ENCODE data around the gene GPR152.

The GPR152 gene

GRCh38 chr11:67452141-67452952, at the start of gene GPR152:
GPR152 (minus strand) TSS chr11:67452729; CDS start chr11:67452724, 5 bp downstream.
- TF ChIP-seq CTCF (IDR thresholded peaks at IDR 0.05; ENCODE audit: low read depth, low read length), result no peak
- no peak for DNase-seq (ENCODE audit: low read depth in 2 of 2)
- H3K4me3 ChIP-seq (replicated peaks in 1 of 2; ENCODE audit: low read depth in 2 of 2, low read length in 2 of 2), result no peak within 1 kb of the TSS

DNA sequence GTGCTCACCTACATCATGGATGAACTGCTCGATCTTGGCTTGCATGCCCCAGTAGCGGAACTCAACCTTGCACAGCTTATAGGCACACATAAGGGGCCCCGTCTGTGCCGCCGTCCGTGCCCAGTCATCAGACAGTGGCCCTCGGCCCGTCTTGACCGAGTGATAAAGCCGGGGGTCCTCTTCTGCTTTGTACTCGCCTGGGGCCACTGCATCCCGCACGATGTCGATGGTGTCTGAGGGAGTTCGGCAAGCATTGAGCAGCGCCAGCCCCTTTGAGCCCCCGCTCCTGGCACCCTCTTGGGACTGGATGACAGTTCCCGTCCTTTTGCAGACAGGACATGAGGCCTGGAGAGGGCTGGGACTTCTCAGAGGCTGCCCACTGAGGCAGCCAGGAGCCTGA, 49.3 kb upstream of the GPR152 start:
- H3K4me3 ChIP-seq (replicated peaks in 1 of 2; ENCODE audit: low read depth in 2 of 2, low read length in 2 of 2), result no peak overlapping the region
- no peak for TF ChIP-seq CTCF (IDR thresholded peaks at IDR 0.05; ENCODE audit: low read depth, low read length)
- no peak for DNase-seq (ENCODE audit: low read depth in 2 of 2)

DNA sequence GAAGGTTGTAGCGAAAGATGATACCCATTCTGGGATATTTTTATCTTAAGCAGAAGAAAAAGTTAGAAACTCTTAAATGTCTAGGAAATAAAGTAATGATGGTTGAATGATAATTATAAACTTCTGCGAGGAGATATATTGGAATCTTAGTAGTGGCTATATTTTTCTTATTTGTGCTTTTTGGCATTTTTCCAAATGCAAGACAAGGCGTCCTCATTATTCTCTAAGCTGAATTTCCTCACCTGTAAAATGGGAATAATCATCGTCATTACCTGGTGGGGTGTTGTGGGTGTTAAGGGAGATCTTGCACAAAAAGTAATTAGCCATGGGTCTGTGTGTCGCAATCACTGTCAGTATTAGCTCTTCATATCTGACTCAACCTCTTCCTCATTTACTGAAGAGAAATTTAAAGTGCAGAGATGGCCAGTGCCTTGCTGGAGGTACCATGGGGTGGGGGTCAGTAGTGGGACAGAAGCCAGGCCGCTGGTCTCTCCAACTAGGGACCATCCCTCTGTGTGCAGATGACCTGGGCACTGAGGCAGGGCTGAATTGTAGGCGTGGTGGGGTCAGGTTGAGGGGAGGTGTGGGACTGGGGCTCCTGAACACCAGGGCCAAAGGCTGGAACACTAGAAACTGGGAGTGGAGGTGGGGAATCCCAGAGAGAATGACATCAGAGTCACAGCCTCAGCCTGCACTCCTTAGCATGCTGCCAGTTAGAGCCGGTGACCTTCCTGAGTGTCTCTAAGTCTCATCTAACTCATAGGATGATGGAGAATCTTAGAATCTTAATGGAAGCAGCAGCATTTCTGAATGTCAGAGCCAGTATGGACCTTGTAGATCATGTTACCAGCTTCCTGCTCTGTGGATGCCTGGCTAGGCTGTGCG, 48.5 kb upstream of the GPR152 start:
- TF ChIP-seq CTCF (IDR thresholded peaks at IDR 0.05; ENCODE audit: low read depth, low read length), result no peak
- no peak overlapping the region for H3K4me3 ChIP-seq (replicated peaks in 1 of 2; ENCODE audit: low read depth in 2 of 2, low read length in 2 of 2)
- DNase-seq (ENCODE audit: low read depth in 2 of 2), result no peak

DNA sequence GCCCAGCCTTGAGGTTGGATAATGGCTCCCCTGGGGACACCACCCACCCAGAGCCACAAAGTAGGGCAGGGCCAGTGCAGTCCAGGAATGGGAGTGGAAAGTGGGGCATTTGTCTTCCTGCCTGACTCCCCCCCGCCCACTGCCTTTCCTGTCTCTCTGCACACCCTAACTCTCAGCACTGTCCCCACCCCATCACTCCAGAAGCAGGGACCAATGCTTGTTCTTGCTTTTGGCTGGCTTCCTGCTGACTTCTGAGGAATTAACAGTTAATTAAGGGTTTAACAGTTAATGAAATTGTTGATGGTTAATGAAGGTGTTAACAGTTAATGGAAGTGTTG, 47.9 kb upstream of the GPR152 start:
- DNase-seq (ENCODE audit: low read depth in 2 of 2), result no peak
- no peak overlapping the region for H3K4me3 ChIP-seq (replicated peaks in 1 of 2; ENCODE audit: low read depth in 2 of 2, low read length in 2 of 2)
- no peak for TF ChIP-seq CTCF (IDR thresholded peaks at IDR 0.05; ENCODE audit: low read depth, low read length)

GRCh38 chr11:67499808-67500483, 47.4 kb upstream of the GPR152 start:
- no peak for DNase-seq (ENCODE audit: low read depth in 2 of 2)
- no peak overlapping the region for H3K4me3 ChIP-seq (replicated peaks in 1 of 2; ENCODE audit: low read depth in 2 of 2, low read length in 2 of 2)
- TF ChIP-seq CTCF (IDR thresholded peaks at IDR 0.05; ENCODE audit: low read depth, low read length), result no peak

- no peak for DNase-seq (ENCODE audit: low read depth in 2 of 2)
- TF ChIP-seq CTCF (IDR thresholded peaks at IDR 0.05; ENCODE audit: low read depth, low read length), result no peak
- H3K4me3 ChIP-seq (replicated peaks in 1 of 2; ENCODE audit: low read depth in 2 of 2, low read length in 2 of 2), result no peak overlapping the region
These were observed 46.0 kb upstream of the GPR152 start for GRCh38 chr11:67498544-67498972.
